Measurements from ENCODE around the gene IL1RAPL1. TPM values are rescaled to one million over a fixed set of nuclear protein-coding genes. Genes with fewer than 3 reads are reported as not detected.

IL1RAPL1 gene
- polyA plus RNA-seq, 1 of the 3 experiments (the other 2 are of a cell fraction) = 2.8 TPM

DNA sequence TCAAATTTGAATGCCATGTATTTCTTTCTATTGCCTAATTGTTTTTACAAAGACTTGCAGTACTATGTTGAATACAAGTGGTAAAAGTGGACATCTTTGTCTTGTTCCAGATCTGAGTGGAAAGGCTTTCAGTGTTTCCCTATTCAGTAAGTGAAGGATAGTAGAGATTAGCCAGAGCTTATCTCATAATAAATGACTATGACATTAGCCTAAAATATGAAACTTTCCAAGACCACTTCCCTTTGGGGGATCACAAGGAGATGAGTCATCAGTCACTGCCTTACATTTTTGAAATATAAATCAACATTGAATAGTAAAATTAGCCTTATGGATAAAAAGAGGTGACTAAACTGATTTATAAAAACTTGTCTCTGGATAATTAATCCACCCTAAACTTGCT, 1074.0 kb downstream of the IL1RAPL1 start:
- TF ChIP-seq FOXJ3 (CRISPR knock-in tag; IDR thresholded peaks at IDR 0.05) (no peak), EP300 (IDR thresholded peaks at IDR 0.05; ENCODE audit: borderline replicate concordance in 1 of 2, low read depth in 1 of 2, low read length in 1 of 2) (peak; percentile 84 to 99), FOXM1 (IDR thresholded peaks at IDR 0.05; ENCODE audit: low read depth) (peak; percentile 92), TEAD4 (IDR thresholded peaks at IDR 0.05; ENCODE audit: borderline replicate concordance, insufficient read depth) (peak; percentile 91), FOSL2 (IDR thresholded peaks at IDR 0.05; ENCODE audit: borderline replicate concordance, low read depth) (peak; percentile 96), ELF1 (IDR thresholded peaks at IDR 0.05) (no peak), RAD21 (IDR thresholded peaks at IDR 0.05; ENCODE audit: low read length) (no peak), MEF2A (IDR thresholded peaks at IDR 0.05; ENCODE audit: borderline replicate concordance, low read depth) (peak; percentile 70; the same call in 1 of the 2 replicates), POLR2AphosphoS5 (IDR thresholded peaks at IDR 0.05; ENCODE audit: low read depth, low read length) (peak; percentile 69; the same call in 1 of the 2 replicates), RXRA (IDR thresholded peaks at IDR 0.05; ENCODE audit: borderline replicate concordance, low read depth) (peak; percentile 86; the same call in 1 of the 2 replicates), JUND (IDR thresholded peaks at IDR 0.05) (peak; percentile 98), CHD2 (IDR thresholded peaks at IDR 0.05; ENCODE audit: low read length, partially characterized antibody) (no peak), MXI1 (IDR thresholded peaks at IDR 0.05; ENCODE audit: low read depth, low read length) (no peak), SMC3 (IDR thresholded peaks at IDR 0.05; ENCODE audit: low read depth, low read length) (no peak), NFIC (IDR thresholded peaks at IDR 0.05; ENCODE audit: borderline replicate concordance) (peak; percentile 89), TAF1 (IDR thresholded peaks at IDR 0.05; ENCODE audit: borderline replicate concordance, low read depth, low read length) (0 out of 2 replicates have a peak, but pooled peaks have one; percentile 16), GATA2 (CRISPR knock-in tag; IDR thresholded peaks at IDR 0.05) (no peak), TCF12 (IDR thresholded peaks at IDR 0.05) (peak; percentile 99), SIN3A (IDR thresholded peaks at IDR 0.05; ENCODE audit: borderline replicate concordance, low read depth, low read length) (peak; percentile 28; the same call in 1 of the 2 replicates)
- TF ChIP-seq, protein P1, sequence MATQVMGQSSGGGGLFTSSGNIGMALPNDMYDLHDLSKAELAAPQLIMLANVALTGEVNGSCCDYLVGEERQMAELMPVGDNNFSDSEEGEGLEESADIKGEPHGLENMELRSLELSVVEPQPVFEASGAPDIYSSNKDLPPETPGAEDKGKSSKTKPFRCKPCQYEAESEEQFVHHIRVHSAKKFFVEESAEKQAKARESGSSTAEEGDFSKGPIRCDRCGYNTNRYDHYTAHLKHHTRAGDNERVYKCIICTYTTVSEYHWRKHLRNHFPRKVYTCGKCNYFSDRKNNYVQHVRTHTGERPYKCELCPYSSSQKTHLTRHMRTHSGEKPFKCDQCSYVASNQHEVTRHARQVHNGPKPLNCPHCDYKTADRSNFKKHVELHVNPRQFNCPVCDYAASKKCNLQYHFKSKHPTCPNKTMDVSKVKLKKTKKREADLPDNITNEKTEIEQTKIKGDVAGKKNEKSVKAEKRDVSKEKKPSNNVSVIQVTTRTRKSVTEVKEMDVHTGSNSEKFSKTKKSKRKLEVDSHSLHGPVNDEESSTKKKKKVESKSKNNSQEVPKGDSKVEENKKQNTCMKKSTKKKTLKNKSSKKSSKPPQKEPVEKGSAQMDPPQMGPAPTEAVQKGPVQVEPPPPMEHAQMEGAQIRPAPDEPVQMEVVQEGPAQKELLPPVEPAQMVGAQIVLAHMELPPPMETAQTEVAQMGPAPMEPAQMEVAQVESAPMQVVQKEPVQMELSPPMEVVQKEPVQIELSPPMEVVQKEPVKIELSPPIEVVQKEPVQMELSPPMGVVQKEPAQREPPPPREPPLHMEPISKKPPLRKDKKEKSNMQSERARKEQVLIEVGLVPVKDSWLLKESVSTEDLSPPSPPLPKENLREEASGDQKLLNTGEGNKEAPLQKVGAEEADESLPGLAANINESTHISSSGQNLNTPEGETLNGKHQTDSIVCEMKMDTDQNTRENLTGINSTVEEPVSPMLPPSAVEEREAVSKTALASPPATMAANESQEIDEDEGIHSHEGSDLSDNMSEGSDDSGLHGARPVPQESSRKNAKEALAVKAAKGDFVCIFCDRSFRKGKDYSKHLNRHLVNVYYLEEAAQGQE (IDR thresholded peaks at IDR 0.05; ENCODE audit: low read depth, low read length) = no peak
- TF ChIP-seq, protein P2, sequence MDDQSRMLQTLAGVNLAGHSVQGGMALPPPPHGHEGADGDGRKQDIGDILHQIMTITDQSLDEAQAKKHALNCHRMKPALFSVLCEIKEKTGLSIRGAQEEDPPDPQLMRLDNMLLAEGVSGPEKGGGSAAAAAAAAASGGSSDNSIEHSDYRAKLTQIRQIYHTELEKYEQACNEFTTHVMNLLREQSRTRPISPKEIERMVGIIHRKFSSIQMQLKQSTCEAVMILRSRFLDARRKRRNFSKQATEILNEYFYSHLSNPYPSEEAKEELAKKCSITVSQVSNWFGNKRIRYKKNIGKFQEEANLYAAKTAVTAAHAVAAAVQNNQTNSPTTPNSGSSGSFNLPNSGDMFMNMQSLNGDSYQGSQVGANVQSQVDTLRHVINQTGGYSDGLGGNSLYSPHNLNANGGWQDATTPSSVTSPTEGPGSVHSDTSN (IDR thresholded peaks at IDR 0.05) = peak; percentile 97
- TF ChIP-seq, protein P3, sequence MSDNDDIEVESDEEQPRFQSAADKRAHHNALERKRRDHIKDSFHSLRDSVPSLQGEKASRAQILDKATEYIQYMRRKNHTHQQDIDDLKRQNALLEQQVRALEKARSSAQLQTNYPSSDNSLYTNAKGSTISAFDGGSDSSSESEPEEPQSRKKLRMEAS (IDR thresholded peaks at IDR 0.05; ENCODE audit: low read depth) = peak; percentile 30; the same call in 1 of the 2 replicates
- TF ChIP-seq, protein P4, sequence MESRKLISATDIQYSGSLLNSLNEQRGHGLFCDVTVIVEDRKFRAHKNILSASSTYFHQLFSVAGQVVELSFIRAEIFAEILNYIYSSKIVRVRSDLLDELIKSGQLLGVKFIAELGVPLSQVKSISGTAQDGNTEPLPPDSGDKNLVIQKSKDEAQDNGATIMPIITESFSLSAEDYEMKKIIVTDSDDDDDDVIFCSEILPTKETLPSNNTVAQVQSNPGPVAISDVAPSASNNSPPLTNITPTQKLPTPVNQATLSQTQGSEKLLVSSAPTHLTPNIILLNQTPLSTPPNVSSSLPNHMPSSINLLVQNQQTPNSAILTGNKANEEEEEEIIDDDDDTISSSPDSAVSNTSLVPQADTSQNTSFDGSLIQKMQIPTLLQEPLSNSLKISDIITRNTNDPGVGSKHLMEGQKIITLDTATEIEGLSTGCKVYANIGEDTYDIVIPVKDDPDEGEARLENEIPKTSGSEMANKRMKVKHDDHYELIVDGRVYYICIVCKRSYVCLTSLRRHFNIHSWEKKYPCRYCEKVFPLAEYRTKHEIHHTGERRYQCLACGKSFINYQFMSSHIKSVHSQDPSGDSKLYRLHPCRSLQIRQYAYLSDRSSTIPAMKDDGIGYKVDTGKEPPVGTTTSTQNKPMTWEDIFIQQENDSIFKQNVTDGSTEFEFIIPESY (IDR thresholded peaks at IDR 0.05; ENCODE audit: borderline replicate concordance, low read depth) = 0 out of 2 replicates have a peak, but pooled peaks have one; percentile 26
- Histone ChIP-seq H3K27me3 (ENCODE audit: insufficient read depth) (no peaks in the 10 kb centered on the region), H2AFZ (ENCODE audit: low read depth) (no peak overlapping the region), H3K36me3 (replicated peaks in 1 of 2; ENCODE audit: control insufficient read depth in 1 of 2, insufficient read depth in 2 of 2, low read length in 1 of 2) (no peaks in the 10 kb centered on the region), H3K9me3 (no peaks in the 10 kb centered on the region; the same call in 1 of the 2 replicates), H3K4me3 (ENCODE audit: low read depth in 2 of 2, low read length in 1 of 2) (peak overlapping the region in 1 of 2 experiments; percentile 1; a peak in 1 of 4 replicates), H3K79me2 (ENCODE audit: insufficient read depth) (0 out of 2 replicates have a peak, but pooled peaks cover 3% of the 10 kb centered on the region), H4K20me1 (ENCODE audit: insufficient read depth) (no peaks in the 10 kb centered on the region), H3F3A (replicated peaks; ENCODE audit: insufficient read depth) (peaks cover 39% of the 10 kb centered on the region), H3K4me2 (peak overlapping the region; percentile 69; the same call in 1 of the 2 replicates), H3K4me1 (ENCODE audit: control insufficient read depth in 1 of 2, insufficient read depth in 2 of 2, low read depth in 1 of 2, low read length in 1 of 2) (peaks cover 0 to 6% of the 10 kb centered on the region in 2 experiments; a peak in 3 of 4 replicates), H3K9me2 (no peaks in the 10 kb centered on the region), H3K27ac (ENCODE audit: low read depth in 2 of 2, low read length in 1 of 2) (peak overlapping the region; percentile 84 to 97; a peak in 3 of 4 replicates), H3K9ac (peak overlapping the region; percentile 56)
- no peak for DNase-seq
- CTCF ChIA-PET = no interaction called here
- POLR2A ChIA-PET = no interaction called here

Data from SK-N-SH (cell line).